Spinal cord (tissue), 10 donors: ENCODE measurements around the gene SRSF8. TPM values are rescaled to one million over a fixed set of nuclear protein-coding genes. Genes with fewer than 3 reads are reported as not detected.
"Not testable (repeated sequence)": the region's sequence is repeated elsewhere in the genome, so short reads cannot be mapped to it uniquely, and the experiment has no call there.

Source experiments
- DNase-seq, 6 donors: peaks; one replicate each; pipeline versions ENCODE4 v3.0.0 to v3.0.0-alpha.2; 2013 to 2015; ENCODE audit warnings: low spot score in 6 of 6, low read depth in 4 of 6
- H3K27ac ChIP-seq: one replicate; pipeline ENCODE4 v1.5.1; 2013; ENCODE audit warnings: low read depth, low read length, control low read depth
- H3K27me3 ChIP-seq: one replicate; pipeline ENCODE4 v1.6.1; 2013; ENCODE audit warnings: low read length; ENCODE audit not compliant: control insufficient read depth, insufficient read depth
- H3K36me3 ChIP-seq: one replicate; pipeline ENCODE4 v1.6.1; 2013; ENCODE audit warnings: low read length; ENCODE audit not compliant: control insufficient read depth, insufficient read depth
- H3K4me1 ChIP-seq: one replicate; pipeline ENCODE4 v1.6.1; 2013; ENCODE audit warnings: low read length; ENCODE audit not compliant: control insufficient read depth, insufficient read depth
- H3K4me3 ChIP-seq: one replicate; pipeline ENCODE4 v1.5.1; 2013; ENCODE audit warnings: low read depth, low read length, control low read depth
- H3K9me3 ChIP-seq: one replicate; pipeline ENCODE4 v1.6.1; 2013; ENCODE audit warnings: low read length; ENCODE audit not compliant: control insufficient read depth, insufficient read depth
- WGBS: methylation state at CpG from one replicate; pipeline ENCODE4 v1.1.5; 2013; ENCODE audit warnings: missing lambda C conversion rate; ENCODE audit not compliant: insufficient coverage; 5-methylcytosine and 5-hydroxymethylcytosine counted together
- polyA plus RNA-seq, 2 donors: library from polyadenylated mRNA; unstranded; fragments of 120-200 nt; gene quantifications; one replicate each; pipeline ENCODE4 v1.2.1, GENCODE V29; 2013; ENCODE audit not compliant: insufficient read length in 2 of 2
- total RNA-seq, 2 donors: library from RNA; depleted of rRNA in 1 of 2; stranded (reverse); fragments of 120-200 nt in 1 of 2; fragments of >200 nt in 1 of 2; gene quantifications; one replicate each; pipeline versions ENCODE4 v1.2.3 to v1.2.4, GENCODE V29; 2013 to 2014
- donor health status: healthy.

Gene SRSF8
- total and polyA plus RNA-seq, 4 donors: 26.6 to 79.6 (median 46.2) TPM

DNA sequence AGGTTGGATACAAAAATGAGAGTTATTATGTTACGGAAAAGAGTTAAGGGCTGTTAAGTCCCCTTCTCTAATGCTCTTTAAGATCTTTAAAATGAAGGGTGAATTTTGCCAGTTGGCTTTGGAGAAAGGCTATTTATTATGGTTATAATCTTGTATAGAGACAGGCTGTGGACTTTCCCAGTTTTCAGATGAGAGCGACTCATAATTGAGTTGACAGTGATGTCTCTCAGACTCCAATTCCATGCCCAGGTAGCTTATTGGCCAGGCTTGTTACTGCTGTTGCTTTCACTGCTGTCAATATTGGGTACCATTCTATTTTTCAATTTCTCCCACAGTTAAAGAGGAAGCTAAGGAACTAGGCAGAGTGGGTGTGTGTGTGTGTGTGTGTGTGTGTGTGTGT is 36.0 kb downstream of the SRSF8 start:
- no peak overlapping the region for H3K4me3 ChIP-seq
- H3K9me3 ChIP-seq: no peaks in the 10 kb centered on the region
- peaks cover 4% of the 10 kb centered on the region for H3K4me1 ChIP-seq
- H3K27me3 ChIP-seq: no peaks in the 10 kb centered on the region
- H3K36me3 ChIP-seq: no peaks in the 10 kb centered on the region
- no peak for DNase-seq
- H3K27ac ChIP-seq: no peak overlapping the region
- WGBS: no CpG with 5 or more reads among the region's 2 CpGs

DNA sequence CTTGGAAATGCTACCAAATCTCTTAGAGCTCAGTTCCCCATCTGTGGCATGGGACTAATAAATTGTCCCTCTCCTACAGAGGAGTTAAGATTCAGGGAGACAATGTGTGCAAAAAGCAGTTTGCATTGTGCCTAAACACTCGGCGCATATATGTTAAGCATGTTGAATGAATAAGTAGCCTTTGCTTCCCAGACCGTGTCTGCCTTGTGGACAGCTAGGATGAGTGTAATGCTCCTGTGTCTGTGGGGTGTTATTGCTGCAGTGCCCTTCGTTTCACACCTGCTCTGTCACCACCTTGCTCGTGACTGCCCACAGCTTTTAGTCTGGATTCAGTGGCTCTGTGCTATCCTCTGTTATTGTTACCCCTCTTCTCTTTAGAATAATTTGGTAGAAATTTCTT is 37.0 kb downstream of the SRSF8 start:
- no peak overlapping the region for H3K27ac ChIP-seq
- H3K4me3 ChIP-seq: no peak overlapping the region
- 72% methylated on average over 2 of the region's 5 CpGs for WGBS
- no peak for DNase-seq
- H3K36me3 ChIP-seq: no peaks in the 10 kb centered on the region
- no peaks in the 10 kb centered on the region for H3K9me3 ChIP-seq
- H3K27me3 ChIP-seq: no peaks in the 10 kb centered on the region
- peaks cover 13% of the 10 kb centered on the region for H3K4me1 ChIP-seq

DNA sequence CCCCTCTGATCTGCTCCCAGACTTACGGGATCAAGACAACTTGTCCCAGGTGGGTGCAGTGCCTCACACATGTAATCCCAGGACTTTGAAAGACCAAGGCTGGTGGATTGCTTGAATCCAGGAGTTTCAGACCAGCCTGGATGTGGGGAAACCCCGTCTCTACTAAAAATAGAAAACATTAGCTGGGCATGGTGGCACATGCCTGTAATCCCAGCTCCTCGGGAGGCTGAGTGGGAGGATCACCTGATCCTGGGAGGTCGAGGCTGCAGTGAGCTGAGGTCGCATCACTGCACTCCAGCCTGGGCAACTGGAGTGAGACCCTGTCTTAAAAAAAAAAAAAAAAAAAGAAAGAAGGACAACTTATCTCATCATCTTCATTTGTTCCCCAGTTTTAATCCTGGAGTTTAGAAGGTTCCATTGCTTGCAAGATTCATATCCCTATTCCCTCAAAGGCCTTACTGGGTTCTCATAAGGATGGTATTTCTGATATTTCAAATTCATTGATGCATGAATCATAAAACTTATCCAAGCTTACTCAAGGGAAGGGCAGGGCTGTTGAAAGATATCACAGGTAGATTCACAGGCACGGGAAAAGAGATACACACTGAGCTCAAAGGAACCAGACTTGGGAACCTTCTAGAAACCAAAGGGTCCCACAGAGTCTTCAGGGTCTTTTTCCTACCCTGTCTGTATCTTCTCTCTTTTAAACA is 37.6 kb downstream of the SRSF8 start:
- Histone ChIP-seq H3K4me1 (peaks cover 15% of the 10 kb centered on the region), H3K27me3 (no peaks in the 10 kb centered on the region), H3K27ac (no peak overlapping the region), H3K4me3 (no peak overlapping the region), H3K36me3 (no peaks in the 10 kb centered on the region), H3K9me3 (no peaks in the 10 kb centered on the region)
- 85% methylated on average over 4 of the region's 6 CpGs for WGBS
- DNase-seq: no peak

DNA sequence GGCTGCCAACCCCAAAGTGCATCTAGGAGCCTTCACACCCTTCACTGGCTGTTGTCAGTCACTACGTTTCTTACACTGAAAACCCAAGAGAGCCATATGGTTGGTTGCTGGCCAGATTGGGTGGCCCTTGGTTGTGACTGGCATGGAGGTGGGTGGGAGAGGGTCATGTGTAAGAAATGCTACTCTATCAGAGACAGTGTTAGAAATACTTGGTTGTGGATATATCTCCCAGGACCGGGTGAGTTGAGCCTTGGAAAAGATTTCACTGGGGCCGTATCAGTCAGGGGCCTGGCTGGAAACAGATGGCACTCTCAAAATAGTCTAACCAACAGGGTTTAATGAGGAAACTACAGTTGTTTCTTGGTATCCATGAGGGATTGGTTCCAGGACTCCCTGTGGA is 38.1 kb downstream of the SRSF8 start:
- Histone ChIP-seq H3K4me3 (no peak overlapping the region), H3K9me3 (no peaks in the 10 kb centered on the region), H3K36me3 (peaks cover 5% of the 10 kb centered on the region), H3K27ac (no peak overlapping the region), H3K27me3 (no peaks in the 10 kb centered on the region), H3K4me1 (peaks cover 21% of the 10 kb centered on the region)
- peak in 1 of 6 donors; percentile 26 for DNase-seq
- 56% methylated on average over 2 of the region's 3 CpGs for WGBS

DNA sequence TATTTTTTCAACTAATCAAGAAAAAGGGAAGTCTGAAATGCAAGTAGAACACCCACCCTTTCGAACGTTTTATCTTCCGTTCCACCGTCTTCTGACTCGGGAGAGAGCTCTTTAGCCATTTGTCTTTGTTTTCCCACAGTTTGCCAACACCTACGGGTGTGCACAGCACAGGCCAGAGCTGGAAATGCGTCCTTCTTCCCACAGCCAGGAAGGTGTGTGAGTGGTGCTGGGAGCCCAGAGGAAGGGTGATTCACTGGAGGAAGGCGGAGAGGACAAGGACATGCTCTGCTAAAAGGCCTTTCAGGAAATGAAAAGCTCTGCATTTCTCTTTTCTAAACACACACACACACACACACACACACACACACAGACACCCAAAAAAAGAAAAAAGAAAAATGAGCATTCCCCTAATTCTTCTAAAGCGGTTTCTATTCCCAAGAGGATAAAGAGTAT is 41.5 kb downstream of the SRSF8 start:
- Histone ChIP-seq H3K27ac (peak overlapping the region; percentile 71), H3K4me1 (peaks cover 23% of the 10 kb centered on the region), H3K27me3 (no peaks in the 10 kb centered on the region), H3K4me3 (no peak overlapping the region), H3K9me3 (no peaks in the 10 kb centered on the region), H3K36me3 (peaks cover 5% of the 10 kb centered on the region)
- WGBS: 40% methylated on average over 1 of the region's 9 CpGs
- peak in 5 of 6 donors; percentile 15 to 78 (median 36) for DNase-seq

DNA sequence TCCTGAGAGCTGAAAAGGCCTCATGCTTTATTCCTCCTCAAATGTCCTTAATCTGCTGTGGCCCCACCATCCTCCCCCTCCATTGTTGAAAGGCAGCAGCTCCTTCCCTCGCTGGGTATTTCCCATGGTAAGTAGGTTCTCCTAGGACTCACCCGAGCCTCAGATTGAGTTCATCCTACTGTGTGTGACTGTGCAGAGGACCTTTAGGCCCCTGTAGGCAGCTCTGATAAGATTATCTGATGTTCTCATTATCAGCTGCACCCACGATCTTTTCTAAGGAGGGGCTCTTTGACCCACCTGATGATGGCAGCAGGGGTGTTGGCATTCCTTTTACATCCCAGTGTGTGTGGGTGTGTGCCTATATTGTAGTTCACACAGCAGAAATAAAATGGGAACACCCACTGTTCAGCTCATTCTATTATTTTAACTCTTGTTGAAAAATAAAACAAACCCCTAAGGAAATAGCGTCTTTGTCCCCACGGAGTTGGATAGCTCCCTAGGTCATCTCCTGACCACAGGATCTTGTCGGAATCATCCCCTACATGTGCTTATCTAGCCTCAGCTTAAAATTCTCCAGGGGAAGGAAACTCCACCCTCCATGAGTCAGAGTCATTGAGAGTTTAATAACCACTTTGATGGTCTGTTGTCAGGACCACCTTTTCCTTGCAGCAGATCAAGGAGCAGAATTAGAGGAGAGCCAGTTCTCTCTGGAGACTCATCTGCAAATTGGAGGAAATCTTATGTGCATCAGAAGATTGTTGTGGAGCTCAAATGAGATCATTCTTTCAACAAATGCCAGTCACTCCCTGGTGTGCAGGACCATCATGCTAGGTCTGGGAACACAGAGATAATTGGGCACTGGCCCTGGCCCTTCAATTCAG is 42.2 kb downstream of the SRSF8 start:
- Histone ChIP-seq H3K4me3 (no peak overlapping the region), H3K9me3 (no peaks in the 10 kb centered on the region), H3K27me3 (no peaks in the 10 kb centered on the region), H3K27ac (peak overlapping the region; percentile 71), H3K4me1 (peaks cover 23% of the 10 kb centered on the region), H3K36me3 (peaks cover 5% of the 10 kb centered on the region)
- peak in 2 of 6 donors; percentile 31 to 35 for DNase-seq
- WGBS: 30% methylated on average over 2 of the region's 6 CpGs

DNA sequence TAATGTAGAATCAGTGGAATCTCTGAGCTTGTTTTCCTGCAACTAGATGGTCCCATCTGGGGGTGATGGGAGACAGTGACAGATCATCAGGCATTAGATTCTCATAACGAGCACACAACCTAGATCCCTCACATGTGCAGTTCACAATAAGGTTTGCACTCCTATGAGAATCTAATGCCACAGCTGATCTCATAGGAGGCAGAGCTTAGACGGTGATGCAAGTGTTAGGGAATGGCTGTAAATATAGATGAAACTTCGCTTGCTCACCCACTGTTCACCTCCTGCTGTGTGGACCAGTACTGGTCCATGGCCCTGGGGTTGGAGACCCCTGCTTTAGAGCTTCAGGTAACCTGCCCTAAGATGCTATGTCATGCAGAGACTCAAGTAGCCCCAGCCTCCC is 44.8 kb downstream of the SRSF8 start:
- WGBS: no CpG with 5 or more reads among the region's 3 CpGs
- H3K4me1 ChIP-seq: peaks cover 23% of the 10 kb centered on the region
- H3K36me3 ChIP-seq, H3K9me3 ChIP-seq, DNase-seq, H3K27ac ChIP-seq, H3K27me3 ChIP-seq, H3K4me3 ChIP-seq: not testable (repeated sequence)

DNA sequence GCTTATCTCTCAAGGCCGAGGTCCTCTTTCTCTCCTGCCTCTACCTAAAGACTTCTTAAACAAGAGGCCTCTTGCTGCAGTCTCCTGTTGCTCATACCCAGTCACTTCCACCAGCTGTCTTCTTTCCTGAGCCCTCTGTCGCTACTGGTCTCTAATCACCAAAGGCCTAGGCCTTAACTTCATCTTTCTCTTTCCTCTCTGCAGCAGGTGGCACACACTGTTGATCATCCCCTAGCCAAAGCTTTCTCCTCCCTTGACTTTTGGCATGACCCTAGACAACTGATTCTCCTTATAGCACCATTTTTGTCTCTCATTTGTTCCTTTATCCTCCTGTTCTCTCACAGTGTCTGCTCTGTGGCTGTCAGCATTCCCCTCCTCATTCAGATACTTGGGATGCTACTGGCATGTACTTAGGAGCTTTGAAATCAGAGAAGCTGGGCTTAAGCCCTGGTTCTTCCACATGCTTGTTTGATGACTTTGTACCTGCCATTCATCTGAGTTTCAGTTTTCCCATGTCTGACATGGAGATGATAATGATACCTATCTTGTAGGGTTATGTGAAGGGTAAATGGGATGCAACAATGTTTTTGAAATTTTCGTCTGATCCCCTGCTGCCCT is 45.3 kb downstream of the SRSF8 start:
- no peak for DNase-seq
- Histone ChIP-seq H3K36me3 (peaks cover 5% of the 10 kb centered on the region), H3K27ac (no peak overlapping the region), H3K27me3 (no peaks in the 10 kb centered on the region), H3K4me1 (peaks cover 23% of the 10 kb centered on the region), H3K4me3 (no peak overlapping the region), H3K9me3 (peaks cover 1% of the 10 kb centered on the region)
- WGBS: 90% methylated on average over 2 of the region's 3 CpGs

DNA sequence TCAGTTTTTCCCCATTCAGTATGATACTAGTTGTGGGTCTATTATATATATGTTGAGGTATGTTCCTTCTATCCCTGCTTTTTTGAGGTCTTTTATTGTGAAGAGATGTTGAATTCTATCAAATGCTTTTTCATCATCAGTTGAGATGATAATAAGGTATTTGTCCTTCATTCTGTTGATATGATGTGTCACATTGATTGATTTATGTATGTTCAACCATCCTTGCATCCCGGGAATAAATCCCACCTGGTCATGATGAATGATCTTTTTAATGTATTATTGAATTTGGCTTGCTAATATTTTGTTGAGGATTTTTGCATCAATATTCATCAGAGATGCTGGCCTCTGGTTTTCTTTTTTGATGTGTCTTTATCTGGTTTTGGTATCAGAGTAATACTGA is 48.9 kb downstream of the SRSF8 start:
- Histone ChIP-seq H3K27ac (no peak overlapping the region), H3K27me3 (no peaks in the 10 kb centered on the region), H3K36me3 (no peaks in the 10 kb centered on the region), H3K4me1 (no peaks in the 10 kb centered on the region), H3K9me3 (peaks cover 1% of the 10 kb centered on the region), H3K4me3 (no peak overlapping the region)
- WGBS: no CpG with 5 or more reads among the region's 1 CpG
- no peak for DNase-seq
